HG02798 (cell line): Measurements from ENCODE around the gene ZNF521.

Experiments
- ATAC-seq: cut with Tn5 transposase; IDR thresholded peaks from one replicate; pipeline ENCODE4 v1.9.1; 2021; ENCODE audit warnings: mild to moderate bottlenecking; ENCODE audit not compliant: unreplicated experiment, poor library complexity

The ZNF521 gene

DNA sequence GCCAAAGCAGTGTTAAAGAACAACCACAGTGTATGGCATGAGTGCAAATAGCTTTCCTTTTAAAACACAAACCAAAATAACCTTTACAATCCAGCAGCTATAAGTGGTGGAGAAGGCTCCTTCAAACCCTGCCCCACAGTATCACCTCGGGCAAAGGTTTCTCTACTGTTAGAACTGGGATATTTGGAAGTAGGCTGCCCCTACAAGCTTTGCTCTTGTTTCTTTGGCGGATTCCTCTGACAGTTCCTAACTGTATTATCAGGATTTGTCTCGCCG, 214.8 kb downstream of the ZNF521 start:
- no peak for ATAC-seq

DNA sequence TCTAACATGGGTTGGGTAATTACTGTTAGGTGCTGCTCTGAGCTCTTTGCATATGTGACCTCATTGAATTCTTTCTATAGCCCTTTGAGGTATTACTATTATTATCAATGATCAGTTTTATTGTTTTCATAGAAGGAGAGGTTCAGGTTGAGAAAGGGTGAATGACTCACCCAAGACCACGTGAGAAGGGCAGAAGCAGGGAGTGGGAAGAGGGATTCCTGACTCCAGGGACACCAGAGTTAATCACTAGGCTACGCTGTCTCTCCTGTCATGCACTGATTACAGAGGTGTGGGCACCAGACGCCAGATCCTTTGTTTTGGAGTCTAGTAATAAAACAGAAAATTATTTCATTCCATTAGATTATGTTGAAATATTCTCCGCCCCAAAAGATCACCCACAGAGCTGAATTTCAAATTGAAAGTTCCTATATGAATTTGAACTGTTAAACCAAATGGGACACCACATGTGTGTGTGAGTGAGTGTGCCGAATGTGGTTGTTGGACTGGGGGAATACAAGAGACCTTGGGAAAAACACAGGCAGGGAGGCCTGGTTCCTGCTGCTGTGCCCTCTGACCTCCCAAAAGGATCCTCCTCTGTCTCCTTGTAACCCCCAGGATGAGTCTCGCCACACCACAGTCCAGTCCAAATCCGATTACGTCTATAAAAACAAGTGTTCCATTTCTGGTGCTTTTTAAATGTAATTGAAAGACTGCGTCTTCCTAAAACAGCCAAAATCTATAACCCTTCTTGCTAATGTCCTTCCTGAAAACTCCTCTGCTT, 215.4 kb downstream of the ZNF521 start:
- ATAC-seq, result no peak

DNA sequence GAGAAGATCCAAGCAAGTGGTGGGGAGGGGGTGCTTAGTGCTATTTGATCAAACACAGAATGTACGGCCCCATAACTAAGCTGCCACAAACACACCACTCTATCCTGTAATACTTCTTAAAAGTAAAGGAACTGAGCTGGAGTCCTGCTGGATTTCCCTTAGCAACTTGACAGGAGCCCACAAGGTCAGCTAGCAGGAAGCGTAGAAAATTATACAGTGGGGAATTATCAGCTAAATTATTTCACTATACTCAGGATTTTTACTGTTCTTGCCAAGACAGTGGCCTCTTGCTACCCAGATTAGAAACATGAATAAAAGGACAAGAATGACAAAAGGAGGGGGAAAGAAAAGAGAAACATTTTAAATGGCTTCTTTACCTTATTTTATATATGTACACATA, 217.1 kb downstream of the ZNF521 start:
- no peak for ATAC-seq

DNA sequence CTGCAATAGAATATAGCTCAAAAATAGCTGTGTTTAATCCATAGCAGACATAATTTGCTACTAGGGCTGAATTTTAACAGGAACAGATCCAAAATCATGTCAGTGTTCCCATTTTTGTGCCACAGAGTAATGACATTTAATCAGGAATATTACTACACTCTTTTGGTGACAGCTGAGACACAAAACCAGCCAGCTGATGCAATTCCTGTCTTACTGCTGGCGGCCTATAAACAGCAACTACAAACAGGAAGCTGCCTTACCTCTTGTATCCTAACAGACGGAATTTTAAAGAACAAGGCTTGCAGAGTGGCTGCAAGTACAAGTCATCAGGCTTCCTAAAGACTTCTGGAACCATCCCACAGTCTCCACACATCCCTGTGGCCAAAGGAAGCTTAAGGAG, 218.1 kb downstream of the ZNF521 start:
- no peak for ATAC-seq

DNA sequence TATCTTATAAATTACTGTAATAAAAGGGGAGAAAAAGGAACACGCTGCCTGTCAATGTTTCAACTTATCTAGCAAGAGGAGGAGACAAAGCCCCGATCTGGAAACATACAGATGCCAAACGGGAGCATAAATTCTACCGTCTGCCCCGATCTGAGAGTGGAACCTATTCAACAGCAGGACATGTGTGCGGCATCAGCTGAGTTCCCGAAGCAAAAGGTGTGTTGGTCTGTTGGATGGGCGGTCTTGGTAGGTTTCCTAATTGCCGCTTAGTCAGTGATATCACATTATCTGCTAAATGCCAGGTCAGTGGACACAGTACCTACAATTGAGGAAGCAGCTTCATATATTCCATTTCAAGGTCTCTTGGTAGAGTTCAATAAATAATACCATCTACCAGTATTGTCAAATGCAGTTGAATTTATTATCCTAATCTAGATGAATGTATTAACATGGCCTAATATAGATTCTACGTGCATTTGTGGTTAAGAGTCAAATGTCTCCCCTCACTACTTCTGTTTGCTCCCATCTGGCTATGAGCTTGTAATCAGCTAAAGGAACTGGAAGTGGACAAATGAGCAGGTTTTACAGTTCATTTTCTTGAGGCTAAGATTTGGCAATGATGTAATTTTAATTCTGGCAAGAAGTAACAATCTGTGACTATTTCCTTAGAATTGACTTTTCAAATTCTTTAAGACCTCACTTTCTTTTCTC, 219.0 kb downstream of the ZNF521 start:
- ATAC-seq, result no peak

DNA sequence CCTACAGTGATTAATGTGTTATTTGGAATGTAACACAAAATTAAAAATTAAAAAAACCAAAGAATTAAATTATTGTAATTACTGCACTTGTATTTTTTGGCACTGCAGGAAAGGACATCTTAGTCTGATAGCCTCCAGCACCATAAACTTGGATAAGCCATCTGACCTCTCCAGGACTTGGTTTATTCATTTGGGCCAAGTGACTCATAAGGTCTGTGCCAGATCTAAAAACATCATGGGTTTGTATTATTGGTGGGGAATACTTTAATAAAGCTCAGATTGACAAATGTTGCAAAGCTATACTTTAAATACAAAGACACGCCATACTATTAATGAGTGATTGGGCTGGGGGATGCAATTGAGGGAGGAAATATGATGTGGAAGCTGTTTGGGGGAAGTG, 225.2 kb downstream of the ZNF521 start:
- no peak for ATAC-seq

DNA sequence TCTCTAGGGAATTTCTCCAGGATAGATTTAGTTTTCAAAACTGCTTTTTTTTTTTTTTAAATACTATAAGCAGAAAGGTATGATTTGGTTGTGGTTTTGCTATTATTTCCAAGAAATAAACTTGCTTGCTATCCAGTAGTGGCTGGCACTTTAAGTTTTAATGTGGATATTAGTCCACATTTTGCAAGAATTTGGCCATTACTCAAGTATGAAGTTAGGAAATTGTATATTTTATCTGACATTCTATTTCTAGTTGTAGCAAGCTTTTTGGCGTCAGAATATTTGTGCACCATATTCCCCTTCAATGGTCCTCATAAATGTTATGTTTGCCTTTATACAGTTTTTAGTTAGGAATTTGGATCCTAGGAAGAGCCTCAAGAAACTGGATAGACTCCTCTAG, 226.3 kb downstream of the ZNF521 start:
- ATAC-seq, result no peak

DNA sequence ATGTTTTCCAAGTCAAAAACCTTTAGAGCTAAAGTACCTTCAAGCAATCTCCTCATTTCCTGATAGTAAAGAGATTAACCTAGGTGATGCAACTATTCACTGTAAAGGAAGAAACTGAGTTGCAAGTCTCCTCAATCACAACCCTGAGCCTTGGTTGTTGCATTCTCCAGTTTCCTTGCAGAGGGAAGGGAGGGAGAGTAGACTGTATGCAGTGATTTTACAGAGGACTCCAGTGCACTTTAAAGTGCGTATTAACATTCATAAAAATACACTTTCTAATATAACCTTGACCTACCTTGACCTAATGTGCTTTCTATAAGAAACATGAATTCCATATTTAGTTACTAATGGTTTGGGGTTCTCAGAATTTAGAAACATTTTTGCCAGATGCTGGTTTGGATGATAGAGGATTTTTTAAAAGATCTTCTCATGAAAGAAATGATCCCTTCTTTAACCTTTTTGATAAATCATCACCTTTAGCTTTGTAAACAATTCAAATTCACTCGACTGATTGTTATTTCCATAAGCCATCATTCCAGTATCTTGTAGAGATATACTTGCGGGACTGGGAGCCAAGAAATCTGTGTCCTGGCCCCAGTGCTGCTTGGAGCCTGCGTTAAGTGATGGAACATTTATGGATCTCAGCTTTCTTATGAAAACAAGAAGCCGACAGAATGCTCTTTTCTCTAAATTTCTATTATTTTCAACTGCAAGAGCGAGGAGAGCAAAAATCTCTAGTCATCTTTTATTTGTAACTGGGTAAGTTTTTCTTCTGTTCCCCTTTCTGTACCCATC, 228.3 kb downstream of the ZNF521 start:
- no peak for ATAC-seq

DNA sequence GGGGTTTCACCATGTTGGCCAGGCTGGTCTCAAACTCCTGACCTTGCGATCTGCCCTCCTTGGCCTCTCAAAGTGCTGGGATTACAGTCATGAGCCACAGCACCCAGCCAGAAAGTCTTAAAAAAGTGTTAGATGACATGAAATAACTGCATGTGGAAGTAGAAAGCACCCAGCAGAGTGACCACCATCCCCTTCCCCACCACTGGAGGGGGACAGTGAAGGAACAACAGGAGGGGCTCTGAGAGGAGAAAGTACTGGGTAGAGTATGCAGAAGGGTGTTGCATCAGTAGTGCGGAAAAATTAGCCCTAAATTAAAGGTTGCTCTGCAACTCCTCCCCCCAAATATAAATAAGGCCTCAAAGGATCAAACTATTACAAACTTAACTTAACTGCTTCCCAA, 230.5 kb downstream of the ZNF521 start:
- ATAC-seq, result no peak

DNA sequence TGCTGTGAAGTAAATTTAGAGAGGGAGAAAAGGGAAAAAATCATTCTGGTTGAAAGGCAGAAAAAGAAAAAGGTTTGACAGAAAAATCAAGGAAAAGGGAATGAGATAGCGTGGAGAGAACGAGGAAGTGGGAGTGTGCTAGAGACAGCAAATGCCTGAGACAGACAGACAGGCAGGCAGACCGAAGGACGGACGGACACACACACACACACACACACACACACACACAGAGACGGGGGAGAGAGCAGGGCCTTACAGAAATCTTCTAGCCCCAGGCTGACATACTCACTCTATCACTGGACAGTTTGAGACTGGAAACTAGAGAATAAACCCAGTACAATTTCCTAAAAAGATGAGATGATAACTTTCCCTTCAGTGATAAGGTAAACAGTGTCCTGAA, 238.4 kb downstream of the ZNF521 start:
- no peak for ATAC-seq

DNA sequence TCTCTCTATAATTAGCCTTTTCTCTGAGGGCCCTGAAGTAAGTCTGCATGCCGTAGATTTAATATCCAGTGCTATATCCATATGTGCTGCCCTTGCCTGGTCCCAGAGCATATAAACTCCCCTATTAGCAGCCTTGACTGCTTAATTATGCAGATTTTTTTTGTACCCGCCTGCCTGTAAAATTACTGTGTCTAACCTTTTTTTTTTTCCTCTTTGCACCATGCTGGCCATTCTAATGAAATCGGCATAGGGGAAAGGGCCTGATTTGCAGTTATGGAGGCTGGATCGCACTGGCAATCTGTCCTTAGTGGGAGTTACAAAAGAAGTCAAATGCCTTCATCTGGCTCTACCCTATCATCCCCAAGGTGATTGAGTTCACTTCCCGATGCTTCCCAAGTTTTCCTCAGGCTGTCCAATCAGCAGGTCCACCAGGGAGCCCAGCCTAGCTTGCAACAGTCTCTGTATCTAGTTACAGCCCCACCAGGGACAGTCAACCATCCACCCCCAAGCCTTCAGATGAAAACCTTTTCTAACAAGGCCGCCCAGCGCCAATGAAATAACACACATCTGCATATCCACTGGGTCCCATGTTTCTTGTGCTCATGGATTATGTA, 239.0 kb downstream of the ZNF521 start:
- no peak for ATAC-seq

DNA sequence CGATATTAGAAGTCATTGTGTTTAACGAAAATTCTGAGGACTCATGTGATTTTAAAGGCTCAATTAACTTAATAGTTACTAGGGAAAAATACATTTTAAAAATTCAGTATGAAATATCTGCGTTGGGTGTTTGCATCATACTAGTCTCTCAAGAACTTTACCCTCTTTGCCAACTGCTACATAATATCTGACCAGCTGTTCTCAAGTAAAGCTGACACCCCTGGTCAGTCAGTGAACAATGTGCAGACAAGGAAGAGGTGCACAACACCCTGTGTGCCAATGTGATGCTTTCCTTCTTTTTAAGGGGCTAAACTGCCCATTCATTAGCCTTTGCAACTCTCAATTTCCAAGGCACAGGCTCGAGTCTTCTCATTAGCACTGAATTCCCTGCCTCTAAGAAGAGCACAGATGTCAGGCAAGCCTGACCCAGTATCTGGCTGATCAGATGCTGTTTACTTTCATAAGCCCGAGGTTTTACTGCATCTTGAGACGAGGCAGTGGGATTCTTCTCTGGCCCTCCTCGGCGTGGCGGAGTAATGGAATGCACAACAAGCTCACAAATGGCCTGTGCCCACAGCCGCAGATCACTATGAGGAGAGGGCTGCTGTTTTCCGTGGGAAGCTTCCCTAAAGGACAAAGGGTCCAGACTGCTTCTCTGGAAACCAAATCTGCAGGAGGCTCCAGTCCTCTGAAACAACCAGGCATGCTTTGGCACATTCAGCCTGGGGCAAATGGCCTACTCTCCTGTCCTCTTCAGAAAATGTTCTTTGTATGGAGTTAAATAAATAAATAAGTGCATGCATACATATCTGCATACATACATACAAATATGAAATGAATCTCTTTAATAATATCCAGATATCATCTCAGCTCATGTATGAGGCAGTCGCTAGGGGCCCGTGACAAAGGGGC, 240.3 kb downstream of the ZNF521 start:
- no peak for ATAC-seq

DNA sequence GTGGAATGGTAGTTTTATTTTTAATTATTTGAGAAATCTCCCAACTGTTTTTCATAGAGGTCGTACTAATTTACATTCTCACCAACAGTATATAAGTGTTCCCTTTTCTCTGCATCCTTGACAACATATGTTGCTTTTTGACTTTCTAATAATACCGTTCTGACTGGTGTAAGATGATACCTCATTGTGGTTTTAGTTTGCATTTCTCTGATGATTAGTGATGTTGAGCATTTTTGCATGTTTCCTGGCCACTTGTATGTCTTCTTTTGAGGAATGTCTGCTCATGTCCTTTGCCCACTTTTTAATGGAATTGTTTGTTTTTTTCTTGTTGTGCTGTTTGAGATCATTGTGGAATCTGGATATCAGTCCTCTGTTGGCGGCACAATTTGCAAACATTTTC, 242.5 kb downstream of the ZNF521 start:
- no peak for ATAC-seq

DNA sequence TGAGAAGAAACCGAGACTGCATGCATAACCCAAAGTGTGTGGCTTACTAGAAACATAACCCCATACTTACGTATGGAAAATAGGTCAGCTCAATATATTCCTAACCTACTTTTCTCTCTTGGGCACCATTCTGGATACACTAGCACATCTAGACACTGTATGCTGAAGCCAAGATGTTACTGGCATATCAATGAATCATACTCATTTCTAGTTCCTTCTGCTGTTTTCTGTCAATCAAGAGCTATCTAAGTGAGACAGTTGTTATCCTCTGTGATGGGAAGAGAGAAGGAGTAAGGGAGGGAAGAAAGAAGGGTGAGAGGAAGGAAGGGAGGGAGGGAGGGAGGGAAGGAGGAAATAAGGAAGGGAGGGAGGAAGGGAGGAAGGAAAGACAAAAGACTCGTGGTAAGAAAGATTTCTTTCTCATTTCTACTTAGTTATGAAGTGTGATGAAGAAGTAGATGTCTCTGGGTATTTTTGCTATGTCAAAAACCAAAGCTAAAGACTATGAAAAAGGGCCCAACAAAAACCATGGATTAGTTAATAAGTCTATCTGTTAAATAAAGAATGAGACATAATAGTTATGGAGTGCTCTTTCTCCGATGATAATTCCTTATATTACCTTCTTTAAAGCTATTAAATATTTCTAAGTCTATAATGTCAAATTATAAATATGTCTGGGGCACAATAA, 248.4 kb downstream of the ZNF521 start:
- no peak for ATAC-seq

DNA sequence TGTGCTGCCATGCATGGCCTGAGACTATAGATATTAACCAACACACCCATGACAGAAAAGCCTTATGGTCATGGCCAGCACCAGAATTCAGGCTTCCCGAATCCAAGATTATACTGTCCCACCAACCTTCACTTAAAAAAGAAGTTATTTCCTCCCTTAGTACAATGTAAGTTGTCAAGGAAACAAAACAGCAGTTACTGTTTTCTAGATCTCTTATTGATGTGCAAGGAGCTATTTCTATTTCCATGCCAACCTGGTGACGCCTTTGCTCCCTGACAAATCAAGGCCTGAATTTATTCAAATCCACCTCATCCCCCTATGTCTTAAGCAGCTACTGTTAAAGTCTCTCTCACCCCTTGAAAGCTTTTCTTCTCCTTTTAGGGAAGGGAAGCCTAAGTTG, 249.3 kb downstream of the ZNF521 start:
- no peak for ATAC-seq

DNA sequence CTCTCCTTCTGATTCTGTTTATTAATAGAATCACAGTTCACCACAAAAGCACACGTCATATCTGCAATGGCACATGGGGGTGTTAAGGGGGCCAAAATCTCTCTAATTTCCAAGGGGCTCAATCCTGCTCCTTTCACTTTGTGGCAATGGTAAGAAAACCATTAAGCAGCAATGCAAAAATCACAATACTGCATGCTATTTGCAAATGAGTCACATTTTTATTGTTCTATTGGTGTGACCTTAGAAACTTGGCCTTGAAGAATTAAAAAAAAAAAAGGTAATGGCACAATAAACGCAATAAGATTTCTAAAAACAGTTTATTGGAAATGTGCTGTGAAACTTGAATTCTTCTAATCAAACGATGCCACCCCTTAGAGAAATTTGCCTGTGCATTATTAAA, 251.5 kb downstream of the ZNF521 start:
- no peak for ATAC-seq

DNA sequence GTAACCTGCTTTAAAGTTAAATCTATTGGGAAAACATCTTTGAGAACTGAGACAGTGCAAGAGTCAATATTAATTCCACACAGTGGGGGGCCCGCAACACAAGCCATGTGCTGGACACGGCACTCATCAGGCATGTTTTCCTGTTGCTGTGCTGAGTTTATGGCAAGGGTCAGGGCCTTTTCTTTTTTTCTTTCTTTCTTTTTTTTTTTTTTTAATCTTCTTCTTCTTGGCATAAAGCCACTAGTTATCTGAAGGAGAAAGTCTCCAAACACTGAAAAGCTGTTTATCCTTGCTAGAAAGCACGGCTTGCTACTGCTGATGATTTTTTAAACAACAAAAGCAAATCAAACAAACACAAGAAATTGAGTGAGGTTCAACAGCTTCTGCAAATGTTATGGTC, 252.1 kb downstream of the ZNF521 start:
- no peak for ATAC-seq

DNA sequence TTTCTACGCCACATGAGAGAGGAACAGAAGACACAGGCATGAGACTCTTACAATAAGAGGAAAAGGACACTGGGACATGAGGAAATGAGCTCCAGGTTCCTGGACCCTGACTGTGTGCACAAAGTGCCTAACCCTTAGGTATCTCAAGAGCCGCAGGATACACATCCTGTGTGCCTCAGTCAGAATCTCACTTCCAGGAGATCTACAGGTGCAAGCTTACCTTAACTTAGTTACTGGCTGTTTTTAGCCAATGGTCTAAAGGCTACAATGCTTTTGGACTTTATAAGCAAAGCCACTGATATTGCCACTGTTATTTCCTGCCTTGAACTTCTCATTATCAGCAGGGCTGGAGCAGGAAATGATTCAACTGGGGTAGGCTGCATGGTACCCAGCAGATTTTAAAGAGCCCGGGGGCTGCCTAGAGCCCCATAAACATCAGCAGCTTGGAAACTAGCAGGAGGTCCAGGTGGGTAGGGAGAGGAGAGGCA, 254.4 kb downstream of the ZNF521 start:
- ATAC-seq, result no peak

DNA sequence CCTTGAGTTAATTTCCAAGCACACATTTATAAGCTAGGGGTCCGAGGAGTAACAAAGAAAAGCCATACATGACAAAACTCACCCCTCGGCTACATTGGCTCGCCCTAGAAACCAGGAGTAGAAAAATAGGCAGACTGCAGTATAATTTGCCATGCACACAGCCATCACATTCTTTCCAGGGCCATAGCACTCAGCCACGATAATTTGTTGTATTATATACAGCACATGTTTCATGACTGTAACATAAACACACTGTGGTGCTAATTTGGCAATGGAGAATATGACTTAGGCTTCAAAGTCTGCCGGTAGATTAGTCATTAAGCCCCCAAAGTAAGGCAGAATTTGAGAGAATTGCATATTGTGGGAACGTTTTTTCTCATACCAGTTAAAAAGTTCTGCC, 254.9 kb downstream of the ZNF521 start:
- ATAC-seq, result no peak
